ENCODE results near the gene ARL5C.

GRCh38 chr17:39155654-39156053 lies 10.3 kb downstream of the ARL5C start:
- TF ChIP-seq EZH2 (IDR thresholded peaks at IDR 0.05; ENCODE audit: insufficient read depth, low read length) = no peak
- TF ChIP-seq CTCF (IDR thresholded peaks at IDR 0.05; ENCODE audit: insufficient read depth, low read depth, low read length) = no peak
